ENCODE data around the gene ST8SIA1.

DNA sequence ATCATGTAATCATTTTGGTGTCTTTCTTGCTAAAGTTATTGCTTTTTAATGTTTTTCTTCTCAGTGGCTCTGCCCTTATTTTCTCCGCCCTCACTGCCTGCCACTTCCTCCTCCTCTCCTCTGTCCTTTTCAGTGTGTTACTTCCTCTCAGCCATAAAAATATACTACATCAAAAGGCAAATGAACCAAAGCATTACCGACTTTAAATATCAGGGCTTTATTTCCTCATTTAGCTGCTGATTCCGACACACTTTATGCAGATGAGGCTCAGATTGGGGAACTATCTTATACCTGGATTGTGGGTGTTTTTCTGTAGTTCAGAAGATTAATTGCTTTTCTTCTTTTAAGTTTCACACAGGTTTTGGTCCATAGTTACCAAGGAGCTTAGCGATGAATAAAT is 170.4 kb downstream of the ST8SIA1 start:
- TF ChIP-seq, protein P1, sequence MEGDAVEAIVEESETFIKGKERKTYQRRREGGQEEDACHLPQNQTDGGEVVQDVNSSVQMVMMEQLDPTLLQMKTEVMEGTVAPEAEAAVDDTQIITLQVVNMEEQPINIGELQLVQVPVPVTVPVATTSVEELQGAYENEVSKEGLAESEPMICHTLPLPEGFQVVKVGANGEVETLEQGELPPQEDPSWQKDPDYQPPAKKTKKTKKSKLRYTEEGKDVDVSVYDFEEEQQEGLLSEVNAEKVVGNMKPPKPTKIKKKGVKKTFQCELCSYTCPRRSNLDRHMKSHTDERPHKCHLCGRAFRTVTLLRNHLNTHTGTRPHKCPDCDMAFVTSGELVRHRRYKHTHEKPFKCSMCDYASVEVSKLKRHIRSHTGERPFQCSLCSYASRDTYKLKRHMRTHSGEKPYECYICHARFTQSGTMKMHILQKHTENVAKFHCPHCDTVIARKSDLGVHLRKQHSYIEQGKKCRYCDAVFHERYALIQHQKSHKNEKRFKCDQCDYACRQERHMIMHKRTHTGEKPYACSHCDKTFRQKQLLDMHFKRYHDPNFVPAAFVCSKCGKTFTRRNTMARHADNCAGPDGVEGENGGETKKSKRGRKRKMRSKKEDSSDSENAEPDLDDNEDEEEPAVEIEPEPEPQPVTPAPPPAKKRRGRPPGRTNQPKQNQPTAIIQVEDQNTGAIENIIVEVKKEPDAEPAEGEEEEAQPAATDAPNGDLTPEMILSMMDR (IDR thresholded peaks at IDR 0.05), result no peak
- TF ChIP-seq POLR2A (IDR thresholded peaks at IDR 0.05), result no peak

Measured in lower leg skin (tissue), 3 donors.